DOHH2 (cell line): ENCODE data around the gene PTPN21.

ENCODE experiments used
- H3F3A ChIP-seq: fragments of 200-600 bp; sonication (generic), shearing (Covaris generic); 2 replicates; pipeline ENCODE4 v1.6.0; 2016; ENCODE audit warnings: antibody characterized with exemption, mild to moderate bottlenecking; ENCODE audit not compliant: control insufficient read depth, insufficient read depth
- H3K27ac ChIP-seq: fragments of 200-600 bp; sonication (generic); 2 replicates; pipeline ENCODE4 v1.5.1; 2014; ENCODE audit warnings: low read depth, mild to moderate bottlenecking, low read length, moderate library complexity
- H3K27me3 ChIP-seq: fragments of 200-600 bp; sonication (generic); 2 replicates; pipeline ENCODE4 v1.6.1; 2014; ENCODE audit warnings: mild to moderate bottlenecking, low read length, mixed read lengths; ENCODE audit not compliant: control insufficient read depth
- H3K36me3 ChIP-seq: fragments of 200-600 bp; sonication (generic); 2 replicates; pipeline ENCODE4 v1.6.1; 2014; ENCODE audit warnings: mild to moderate bottlenecking, low read length, moderate library complexity, mixed read lengths; ENCODE audit not compliant: control insufficient read depth
- H3K4me1 ChIP-seq: fragments of 200-600 bp; sonication (generic); 2 replicates; pipeline ENCODE4 v1.6.1; 2014; ENCODE audit warnings: mild to moderate bottlenecking, low read length, mixed read lengths; ENCODE audit not compliant: control insufficient read depth
- H3K4me2 ChIP-seq: fragments of 200-600 bp; sonication (generic); 2 replicates; pipeline ENCODE4 v1.6.0; 2014; ENCODE audit warnings: mild to moderate bottlenecking, low read length, moderate library complexity
- H3K4me3 ChIP-seq: fragments of 200-600 bp; sonication (generic); 2 replicates; pipeline ENCODE4 v1.5.1; 2014; ENCODE audit warnings: mild to moderate bottlenecking, low read length, mixed read lengths
- H3K79me2 ChIP-seq: fragments of 200-600 bp; sonication (generic); 2 replicates; pipeline ENCODE4 v1.6.1; 2014; ENCODE audit warnings: mild to moderate bottlenecking, low read length, mixed read lengths; ENCODE audit not compliant: control insufficient read depth
- H3K9me2 ChIP-seq: fragments of 200-600 bp; sonication (generic); replicated peaks from 2 replicates; pipeline ENCODE4 v1.6.1; 2014; ENCODE audit warnings: mild to moderate bottlenecking, low read length, mixed read lengths; ENCODE audit not compliant: control insufficient read depth
- H3K9me3 ChIP-seq: fragments of 200-600 bp; sonication (generic); 2 replicates; pipeline ENCODE4 v1.6.1; 2014; ENCODE audit warnings: antibody characterized with exemption, low read length, mixed read lengths; ENCODE audit not compliant: control insufficient read depth, insufficient read depth
- H4K20me1 ChIP-seq: fragments of 200-600 bp; sonication (generic); 2 replicates; pipeline ENCODE4 v1.6.0; 2014; ENCODE audit warnings: low read depth, mild to moderate bottlenecking, antibody characterized with exemption, low read length, moderate library complexity; ENCODE audit not compliant: control insufficient read depth, insufficient read depth
- CTCF ChIP-seq: fragments of 200-600 bp; sonication (generic); IDR thresholded peaks from one replicate; pipeline ENCODE4 v1.5.1; 2014; ENCODE audit warnings: antibody characterized with exemption, mild to moderate bottlenecking, low read depth, low read length; ENCODE audit not compliant: poor library complexity, severe bottlenecking
- EZH2phosphoT487 ChIP-seq: fragments of 200-600 bp; sonication (generic); IDR thresholded peaks from 2 replicates; pipeline ENCODE4 v1.6.1; 2017; ENCODE audit warnings: borderline replicate concordance, mild to moderate bottlenecking, antibody characterized with exemption, low read length, moderate library complexity, mixed read lengths

PTPN21 gene

GRCh38 chr14:88565427-88565826 lies 10.6 kb upstream of the PTPN21 start:
- Histone ChIP-seq H3K4me3 (no peak overlapping the region), H3K36me3 (peaks cover 48% of the 10 kb centered on the region), H3K4me2 (no peak overlapping the region), H3K4me1 (peaks cover 19% of the 10 kb centered on the region), H3K27me3 (no peaks in the 10 kb centered on the region), H3F3A (0 out of 2 replicates have a peak, but pooled peaks cover 2% of the 10 kb centered on the region), H3K27ac (no peak overlapping the region), H3K9me2 (no peaks in the 10 kb centered on the region), H4K20me1 (no peaks in the 10 kb centered on the region), H3K9me3 (no peaks in the 10 kb centered on the region), H3K79me2 (peaks cover 36% of the 10 kb centered on the region)
- no peak for TF ChIP-seq CTCF
- TF ChIP-seq EZH2phosphoT487, result no peak

GRCh38 chr14:88563845-88564244 lies 9.0 kb upstream of the PTPN21 start:
- Histone ChIP-seq H3K4me3 (peak overlapping the region; percentile 78), H3K4me2 (peak overlapping the region; percentile 67), H3K4me1 (peaks cover 19% of the 10 kb centered on the region), H3K9me2 (no peaks in the 10 kb centered on the region), H3K27ac (no peak overlapping the region), H3K27me3 (no peaks in the 10 kb centered on the region), H3K36me3 (peaks cover 32% of the 10 kb centered on the region), H3K79me2 (peaks cover 36% of the 10 kb centered on the region), H3F3A (0 out of 2 replicates have a peak, but pooled peaks cover 2% of the 10 kb centered on the region), H4K20me1 (no peaks in the 10 kb centered on the region), H3K9me3 (no peaks in the 10 kb centered on the region)
- TF ChIP-seq EZH2phosphoT487, result no peak
- no peak for TF ChIP-seq CTCF

- 0 out of 2 replicates have a peak, but pooled peaks cover 2% of the 10 kb centered on the region for H3F3A ChIP-seq
- TF ChIP-seq EZH2phosphoT487 (no peak), CTCF (peak; percentile 18)
- peak within 1 kb of the TSS; percentile 25; the same call in 1 of the 2 replicates for H3K27ac ChIP-seq
- no peaks in the 10 kb centered on the region for H3K9me3 ChIP-seq
- H3K4me1 ChIP-seq, result peaks cover 19% of the 10 kb centered on the region
- no peaks in the 10 kb centered on the region for H3K27me3 ChIP-seq
- H4K20me1 ChIP-seq, result no peaks in the 10 kb centered on the region
- peaks cover 33% of the 10 kb centered on the region for H3K79me2 ChIP-seq
- H3K9me2 ChIP-seq, result no peaks in the 10 kb centered on the region
- H3K36me3 ChIP-seq, result peaks cover 24% of the 10 kb centered on the region
- H3K4me2 ChIP-seq, result peak within 1 kb of the TSS; percentile 67
- peak within 1 kb of the TSS; percentile 78 for H3K4me3 ChIP-seq
Observed at GRCh38 chr14:88562831-88563686, 8.3 kb upstream of the PTPN21 start, which contains the start of gene ZC3H14. Gene ZC3H14, plus strand, starts transcription at chr14:88563037. Its CDS starts 97 bp downstream, at chr14:88563134.
